ENCODE results near the gene TRMT10A. TPM values are rescaled to one million over a fixed set of nuclear protein-coding genes. Genes with fewer than 3 reads are reported as not detected.

Gene TRMT10A
- total and polyA plus RNA-seq, 2 donors (not counting 3 experiments of a cell fraction or from before 2014, with no cell fraction given): 1.7 to 8.4 TPM

DNA sequence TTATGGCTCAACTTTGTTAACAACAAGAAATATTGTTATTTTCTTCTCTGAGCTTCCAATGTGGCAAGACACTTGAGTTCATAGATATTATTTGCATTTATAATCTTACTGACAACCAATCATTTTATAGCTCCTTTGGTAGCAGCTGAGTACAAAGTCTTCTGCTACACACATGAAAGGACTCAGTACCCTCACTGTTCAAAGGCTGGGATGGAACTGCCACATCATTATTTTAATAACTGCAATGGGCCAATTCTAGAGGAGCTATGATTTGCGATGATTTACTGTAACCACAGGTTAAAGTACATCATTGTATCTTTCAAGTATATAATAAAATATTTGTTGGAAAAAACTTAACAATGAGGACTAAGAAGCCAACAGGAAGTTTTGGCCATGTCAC, 21.7 kb upstream of the TRMT10A start:
- Histone ChIP-seq H2AFZ (ENCODE audit: low read depth, low read length) (no peak overlapping the region), H4K20me1 (replicated peaks; ENCODE audit: control insufficient read depth, extremely low read depth, insufficient read depth, low read length) (no peaks in the 10 kb centered on the region), H3K79me2 (ENCODE audit: control insufficient read depth, insufficient read depth, low read length) (no peaks in the 10 kb centered on the region), H3K4me2 (ENCODE audit: insufficient read depth, low read length) (no peak overlapping the region), H3K4me1 (ENCODE audit: control insufficient read depth, extremely low read depth, insufficient read depth, low read length) (no peaks in the 10 kb centered on the region), H3K27me3 (ENCODE audit: control insufficient read depth in 2 of 2, insufficient read depth in 2 of 2, low read length in 2 of 2) (peaks cover 0 to 8% of the 10 kb centered on the region in 2 experiments), H3K36me3 (ENCODE audit: control insufficient read depth in 2 of 2, extremely low read depth in 1 of 2, insufficient read depth in 2 of 2, low read length in 2 of 2) (no peaks in the 10 kb centered on the region), H3K9me1 (replicated peaks; ENCODE audit: control insufficient read depth, extremely low read depth, insufficient read depth, low read length) (no peaks in the 10 kb centered on the region), H3K9ac (replicated peaks; ENCODE audit: extremely low read depth, insufficient read depth, low read length) (no peak overlapping the region), H3K27ac (ENCODE audit: insufficient read depth, low read depth, low read length) (no peak overlapping the region), H3K4me3 (replicated peaks in 1 of 3; ENCODE audit: insufficient read depth in 1 of 3, low read depth in 1 of 3, low read length in 3 of 3) (no peak overlapping the region), H3K9me3 (replicated peaks; ENCODE audit: control insufficient read depth, insufficient read depth, low read length) (no peaks in the 10 kb centered on the region)
- no TSS peak for BruUV-seq (replicated peaks)
- DNase-seq (ENCODE audit: low read depth, low spot score): no peak
- POLR2A ChIA-PET: no interaction called here
- TF ChIP-seq FOS (IDR thresholded peaks at IDR 0.05; ENCODE audit: borderline replicate concordance, insufficient read depth, low read length): no peak
- TF ChIP-seq POLR2AphosphoS5 (IDR thresholded peaks at IDR 0.05; ENCODE audit: insufficient read depth, low read depth, low read length): no peak
- TF ChIP-seq POLR2A (IDR thresholded peaks at IDR 0.05; ENCODE audit: low read depth, low read length): no peak
- TF ChIP-seq CTCF (IDR thresholded peaks at IDR 0.05; ENCODE audit: extremely low read depth in 1 of 2, insufficient read depth in 1 of 2, low read depth in 1 of 2, low read length in 2 of 2): no peak
- no peak for TF ChIP-seq MYC (IDR thresholded peaks at IDR 0.05; ENCODE audit: low read depth, low read length)
- no peak for TF ChIP-seq EZH2 (IDR thresholded peaks at IDR 0.05; ENCODE audit: borderline replicate concordance, low read depth, low read length, severe bottlenecking)
- no peak for TF ChIP-seq JUN (IDR thresholded peaks at IDR 0.05; ENCODE audit: borderline replicate concordance, insufficient read depth, insufficient read length, low read depth)
- TF ChIP-seq GATA2 (IDR thresholded peaks at IDR 0.05; ENCODE audit: insufficient read depth, insufficient read length, low read depth, low read length): no peak
- TF ChIP-seq, protein P1, sequence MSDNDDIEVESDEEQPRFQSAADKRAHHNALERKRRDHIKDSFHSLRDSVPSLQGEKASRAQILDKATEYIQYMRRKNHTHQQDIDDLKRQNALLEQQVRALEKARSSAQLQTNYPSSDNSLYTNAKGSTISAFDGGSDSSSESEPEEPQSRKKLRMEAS (IDR thresholded peaks at IDR 0.05; ENCODE audit: insufficient read depth, insufficient read length): no peak
- dilution Hi-C loops (cut with MboI; ENCODE audit: extremely low pct_ligation_motif_present, low sequenced_read_pairs) (no loop called here), intact Hi-C loops (cut with micrococcal nuclease) (no loop called here)
- FAIRE-seq: no peak
- CTCF ChIA-PET: interaction anchor here (1.4 kb wide), 1 partner anchor 18 kb away, joined by 3 read pairs; no protein-coding TSS in a partner anchor
